Liver (tissue), 9 donors: ENCODE data around the gene SMARCC1. TPM values are rescaled to one million over a fixed set of nuclear protein-coding genes. Genes with fewer than 3 reads are reported as not detected.

Experiments used
- DNase-seq: peaks from one replicate; pipeline ENCODE4 v3.0.0-alpha.2; 2017; ENCODE audit warnings: low spot score
- H3K27ac ChIP-seq, 2 donors: one replicate each; pipeline ENCODE4 v1.7.0; 2013; ENCODE audit warnings: inconsistent platforms in 2 of 2, low read length in 2 of 2, control low read depth in 1 of 2, low read depth in 1 of 2, mild to moderate bottlenecking in 1 of 2
- H3K27me3 ChIP-seq, 4 donors: one replicate each; pipeline versions ENCODE4 v1.6.1 to v1.7.0; 2013; ENCODE audit warnings: low read length in 3 of 4, inconsistent platforms in 1 of 4, mild to moderate bottlenecking in 1 of 4, moderate library complexity in 1 of 4; ENCODE audit not compliant: control insufficient read depth in 4 of 4, insufficient read depth in 4 of 4
- H3K36me3 ChIP-seq, 4 donors: one replicate each; pipeline versions ENCODE4 v1.6.1 to v1.7.0; 2013; ENCODE audit warnings: low read length in 3 of 4, mild to moderate bottlenecking in 3 of 4, low read depth in 1 of 4, moderate library complexity in 1 of 4; ENCODE audit not compliant: control insufficient read depth in 4 of 4, insufficient read depth in 3 of 4
- H3K4me1 ChIP-seq, 4 donors: one replicate each; pipeline versions ENCODE4 v1.6.1 to v1.7.0; 2013; ENCODE audit warnings: low read length in 3 of 4, mild to moderate bottlenecking in 3 of 4, moderate library complexity in 1 of 4; ENCODE audit not compliant: control insufficient read depth in 4 of 4, insufficient read depth in 4 of 4
- H3K4me3 ChIP-seq, 3 donors: one replicate each; pipeline versions ENCODE4 v1.6.1 to v1.7.0; 2013; ENCODE audit warnings: low read length in 3 of 3, control low read depth in 1 of 3, low read depth in 1 of 3, mild to moderate bottlenecking in 1 of 3
- H3K9ac ChIP-seq, 2 donors: one replicate each; pipeline ENCODE4 v1.7.0; 2013; ENCODE audit warnings: low read length in 2 of 2, mild to moderate bottlenecking in 2 of 2, moderate library complexity in 2 of 2, control low read depth in 1 of 2, low read depth in 1 of 2
- H3K9me3 ChIP-seq, 4 donors: one replicate each; pipeline versions ENCODE4 v1.6.1 to v1.7.0; 2013; ENCODE audit warnings: low read length in 3 of 4; ENCODE audit not compliant: control insufficient read depth in 4 of 4
- EGR1 ChIP-seq, 2 donors: IDR thresholded peaks; 2 replicates each; pipeline ENCODE4 v1.6.1; 2016 to 2018; ENCODE audit warnings: antibody characterized with exemption in 2 of 2, low read depth in 2 of 2
- GABPA ChIP-seq, 2 donors: IDR thresholded peaks in 1 of 2; conservative IDR thresholded peaks in 1 of 2; 2 replicates each; pipeline ENCODE4 v1.6.1; 2016; ENCODE audit warnings: antibody characterized with exemption in 2 of 2, mild to moderate bottlenecking in 1 of 2, moderate library complexity in 1 of 2
- HNF4A ChIP-seq, 2 donors: conservative IDR thresholded peaks; 2 replicates each; pipeline ENCODE4 v1.6.1; 2016; ENCODE audit warnings: antibody characterized with exemption in 2 of 2, mild to moderate bottlenecking in 2 of 2
- HNF4G ChIP-seq: IDR thresholded peaks from 2 replicates; pipeline ENCODE4 v1.6.1; 2016; ENCODE audit warnings: antibody characterized with exemption
- JUND ChIP-seq, 2 donors: IDR thresholded peaks; 2 replicates each; pipeline ENCODE4 v1.6.1; 2016; ENCODE audit warnings: antibody characterized with exemption in 2 of 2
- NR2F2 ChIP-seq: IDR thresholded peaks from 2 replicates; pipeline ENCODE4 v1.6.1; 2016; ENCODE audit warnings: antibody characterized with exemption
- RAD21 ChIP-seq, 2 donors: IDR thresholded peaks; 2 replicates each; pipeline ENCODE4 v1.6.1; 2016; ENCODE audit warnings: antibody characterized with exemption in 2 of 2, mild to moderate bottlenecking in 2 of 2
- RXRA ChIP-seq, 2 donors: IDR thresholded peaks; 2 replicates each; pipeline ENCODE4 v1.6.1; 2017 to 2018; ENCODE audit warnings: antibody characterized with exemption in 2 of 2, mild to moderate bottlenecking in 1 of 2
- SP1 ChIP-seq: IDR thresholded peaks from 2 replicates; pipeline ENCODE4 v1.6.1; 2018; ENCODE audit warnings: antibody characterized with exemption, mild to moderate bottlenecking
- TAF1 ChIP-seq: conservative IDR thresholded peaks from 2 replicates; pipeline ENCODE4 v1.6.1; 2016; ENCODE audit warnings: antibody characterized with exemption, mild to moderate bottlenecking
- YY1 ChIP-seq: IDR thresholded peaks from 2 replicates; pipeline ENCODE4 v1.6.1; 2016; ENCODE audit warnings: antibody characterized with exemption, mild to moderate bottlenecking
- WGBS: extraction: QIAGEN DNeasy Blood & Tissue Kit; methylation state at CpG from one replicate; pipeline ENCODE4 v1.1.7; 2013; 5-methylcytosine and 5-hydroxymethylcytosine counted together
- polyA plus RNA-seq, 2 donors: library from polyadenylated mRNA; stranded (reverse) in 1 of 2; unstranded in 1 of 2; fragments of 200-250 nt in 1 of 2; fragments of >200 nt in 1 of 2; fragmentation: Nextera tagmentation in 1 of 2; extraction: Ambion mirVana in 1 of 2; gene quantifications; one replicate each; pipeline versions ENCODE4 v1.2.1 to v1.2.3, GENCODE V29; 2013 to 2015
- total RNA-seq, 2 donors: library from RNA; depleted of rRNA; stranded (reverse); fragments of >200 nt; gene quantifications; one replicate each; pipeline ENCODE4 v1.2.3, GENCODE V29; 2014
- TF ChIP-seq, protein P1 (sequence below): IDR thresholded peaks from 2 replicates; pipeline ENCODE4 v1.6.1; 2016; ENCODE audit warnings: antibody characterized with exemption
- TF ChIP-seq, protein P2 (sequence below): IDR thresholded peaks from 2 replicates; pipeline ENCODE4 v1.6.1; 2016; ENCODE audit warnings: antibody characterized with exemption, mild to moderate bottlenecking
- TF ChIP-seq, protein P3 (sequence below): IDR thresholded peaks from 2 replicates; pipeline ENCODE4 v1.6.1; 2016; ENCODE audit warnings: antibody characterized with exemption
- TF ChIP-seq, protein P4 (sequence below): IDR thresholded peaks from 2 replicates; pipeline ENCODE4 v1.6.1; 2016; ENCODE audit warnings: antibody characterized with exemption
- TF ChIP-seq, protein P5 (sequence below): fragments of 150-350 bp; IDR thresholded peaks from 2 replicates; pipeline ENCODE4 v1.5.1; 2017; ENCODE audit warnings: improper control_type of control experiment, low read depth, low read length; ENCODE audit not compliant: missing input control
- donor health status: healthy.
- donor health status: healthy.
- donor health status: healthy.
- donor health status: healthy.
- donor health status: healthy.

Gene SMARCC1
- total and polyA plus RNA-seq, 4 donors, result 6.6 to 19.8 (median 12.6) TPM

DNA sequence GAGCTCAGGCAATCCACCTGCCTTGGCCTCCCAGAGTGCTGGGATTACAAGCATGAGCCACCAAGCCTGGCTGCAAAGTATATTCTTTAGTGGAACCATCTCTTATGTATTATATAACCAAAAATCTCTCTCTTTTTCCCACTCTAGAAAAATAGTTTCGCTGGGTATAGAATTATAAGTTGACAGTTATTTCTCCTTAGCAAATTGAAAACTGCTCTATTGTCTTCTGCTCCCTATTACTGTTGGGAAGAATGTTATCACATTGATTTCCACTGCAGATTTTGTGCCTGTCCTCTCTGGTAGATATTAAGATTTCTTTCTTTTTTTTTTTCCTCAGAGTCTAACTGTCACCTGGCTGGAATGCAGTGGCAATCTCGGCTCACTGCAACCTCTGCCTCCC, 11.0 kb upstream of the SMARCC1 start:
- Histone ChIP-seq H3K9ac (no peak overlapping the region), H3K9me3 (no peaks in the 10 kb centered on the region), H3K27me3 (no peaks in the 10 kb centered on the region), H3K27ac (no peak overlapping the region), H3K36me3 (no peaks in the 10 kb centered on the region), H3K4me3 (no peak overlapping the region), H3K4me1 (peaks cover 0 to 2% (median 0%) of the 10 kb centered on the region in 4 donors)
- no peak for DNase-seq
- TF ChIP-seq NR2F2 (no peak), GABPA (IDR thresholded peaks at IDR 0.05 in 1 of 2, conservative IDR thresholded peaks at IDR 0.05 in 1 of 2) (no peak), YY1 (no peak), JUND (IDR thresholded peaks at IDR 0.05) (no peak), EGR1 (IDR thresholded peaks at IDR 0.05; ENCODE audit: low read depth in 2 of 2) (no peak)
- TF ChIP-seq, protein P1, sequence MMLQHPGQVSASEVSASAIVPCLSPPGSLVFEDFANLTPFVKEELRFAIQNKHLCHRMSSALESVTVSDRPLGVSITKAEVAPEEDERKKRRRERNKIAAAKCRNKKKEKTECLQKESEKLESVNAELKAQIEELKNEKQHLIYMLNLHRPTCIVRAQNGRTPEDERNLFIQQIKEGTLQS, result no peak
- TF ChIP-seq, protein P2, sequence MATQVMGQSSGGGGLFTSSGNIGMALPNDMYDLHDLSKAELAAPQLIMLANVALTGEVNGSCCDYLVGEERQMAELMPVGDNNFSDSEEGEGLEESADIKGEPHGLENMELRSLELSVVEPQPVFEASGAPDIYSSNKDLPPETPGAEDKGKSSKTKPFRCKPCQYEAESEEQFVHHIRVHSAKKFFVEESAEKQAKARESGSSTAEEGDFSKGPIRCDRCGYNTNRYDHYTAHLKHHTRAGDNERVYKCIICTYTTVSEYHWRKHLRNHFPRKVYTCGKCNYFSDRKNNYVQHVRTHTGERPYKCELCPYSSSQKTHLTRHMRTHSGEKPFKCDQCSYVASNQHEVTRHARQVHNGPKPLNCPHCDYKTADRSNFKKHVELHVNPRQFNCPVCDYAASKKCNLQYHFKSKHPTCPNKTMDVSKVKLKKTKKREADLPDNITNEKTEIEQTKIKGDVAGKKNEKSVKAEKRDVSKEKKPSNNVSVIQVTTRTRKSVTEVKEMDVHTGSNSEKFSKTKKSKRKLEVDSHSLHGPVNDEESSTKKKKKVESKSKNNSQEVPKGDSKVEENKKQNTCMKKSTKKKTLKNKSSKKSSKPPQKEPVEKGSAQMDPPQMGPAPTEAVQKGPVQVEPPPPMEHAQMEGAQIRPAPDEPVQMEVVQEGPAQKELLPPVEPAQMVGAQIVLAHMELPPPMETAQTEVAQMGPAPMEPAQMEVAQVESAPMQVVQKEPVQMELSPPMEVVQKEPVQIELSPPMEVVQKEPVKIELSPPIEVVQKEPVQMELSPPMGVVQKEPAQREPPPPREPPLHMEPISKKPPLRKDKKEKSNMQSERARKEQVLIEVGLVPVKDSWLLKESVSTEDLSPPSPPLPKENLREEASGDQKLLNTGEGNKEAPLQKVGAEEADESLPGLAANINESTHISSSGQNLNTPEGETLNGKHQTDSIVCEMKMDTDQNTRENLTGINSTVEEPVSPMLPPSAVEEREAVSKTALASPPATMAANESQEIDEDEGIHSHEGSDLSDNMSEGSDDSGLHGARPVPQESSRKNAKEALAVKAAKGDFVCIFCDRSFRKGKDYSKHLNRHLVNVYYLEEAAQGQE, result no peak
- TF ChIP-seq, protein P3, sequence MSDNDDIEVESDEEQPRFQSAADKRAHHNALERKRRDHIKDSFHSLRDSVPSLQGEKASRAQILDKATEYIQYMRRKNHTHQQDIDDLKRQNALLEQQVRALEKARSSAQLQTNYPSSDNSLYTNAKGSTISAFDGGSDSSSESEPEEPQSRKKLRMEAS, result no peak
- 97% methylated on average over 2 of the region's 2 CpGs for WGBS

DNA sequence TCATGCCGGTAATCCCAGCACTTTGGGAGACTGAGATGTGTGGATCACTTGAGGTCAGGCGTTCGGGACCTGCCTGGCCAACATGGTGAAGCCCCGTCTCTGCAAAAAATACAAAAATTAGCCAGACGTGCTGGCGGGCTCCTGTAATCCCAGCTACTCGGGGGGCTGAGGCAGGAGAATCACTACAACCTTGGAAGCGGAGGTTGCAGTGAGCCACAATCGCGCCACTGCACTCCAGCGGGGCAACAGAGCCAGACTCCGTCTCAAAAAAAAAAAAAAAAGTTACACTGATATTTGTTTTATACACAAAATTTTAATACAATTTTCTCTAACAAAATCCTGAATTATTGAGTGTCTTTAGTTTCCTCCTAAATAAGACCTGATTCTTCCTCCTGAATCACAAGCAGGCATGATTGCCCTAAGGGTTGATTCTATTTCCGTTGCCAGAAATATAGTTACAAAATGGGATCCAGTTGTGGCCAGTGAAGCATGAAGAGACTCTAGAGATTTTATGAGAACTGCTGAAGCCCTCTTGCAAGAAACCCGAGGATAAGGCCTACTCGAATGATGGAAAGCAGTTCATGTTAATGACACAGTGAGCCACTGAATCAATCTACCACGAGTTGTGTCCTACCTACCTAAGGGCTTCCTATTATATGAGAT, 9.6 kb upstream of the SMARCC1 start:
- TF ChIP-seq, protein P3, result no peak
- TF ChIP-seq, protein P2, result no peak
- TF ChIP-seq SP1 (no peak), HNF4A (conservative IDR thresholded peaks at IDR 0.05) (no peak), GABPA (IDR thresholded peaks at IDR 0.05 in 1 of 2, conservative IDR thresholded peaks at IDR 0.05 in 1 of 2) (no peak), EGR1 (IDR thresholded peaks at IDR 0.05; ENCODE audit: low read depth in 2 of 2) (no peak), RXRA (IDR thresholded peaks at IDR 0.05) (no peak), HNF4G (no peak), JUND (IDR thresholded peaks at IDR 0.05) (no peak), RAD21 (IDR thresholded peaks at IDR 0.05) (no peak), TAF1 (no peak)
- TF ChIP-seq, protein P4, sequence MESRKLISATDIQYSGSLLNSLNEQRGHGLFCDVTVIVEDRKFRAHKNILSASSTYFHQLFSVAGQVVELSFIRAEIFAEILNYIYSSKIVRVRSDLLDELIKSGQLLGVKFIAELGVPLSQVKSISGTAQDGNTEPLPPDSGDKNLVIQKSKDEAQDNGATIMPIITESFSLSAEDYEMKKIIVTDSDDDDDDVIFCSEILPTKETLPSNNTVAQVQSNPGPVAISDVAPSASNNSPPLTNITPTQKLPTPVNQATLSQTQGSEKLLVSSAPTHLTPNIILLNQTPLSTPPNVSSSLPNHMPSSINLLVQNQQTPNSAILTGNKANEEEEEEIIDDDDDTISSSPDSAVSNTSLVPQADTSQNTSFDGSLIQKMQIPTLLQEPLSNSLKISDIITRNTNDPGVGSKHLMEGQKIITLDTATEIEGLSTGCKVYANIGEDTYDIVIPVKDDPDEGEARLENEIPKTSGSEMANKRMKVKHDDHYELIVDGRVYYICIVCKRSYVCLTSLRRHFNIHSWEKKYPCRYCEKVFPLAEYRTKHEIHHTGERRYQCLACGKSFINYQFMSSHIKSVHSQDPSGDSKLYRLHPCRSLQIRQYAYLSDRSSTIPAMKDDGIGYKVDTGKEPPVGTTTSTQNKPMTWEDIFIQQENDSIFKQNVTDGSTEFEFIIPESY, result no peak
- TF ChIP-seq, protein P1, result no peak
- TF ChIP-seq, protein P5, sequence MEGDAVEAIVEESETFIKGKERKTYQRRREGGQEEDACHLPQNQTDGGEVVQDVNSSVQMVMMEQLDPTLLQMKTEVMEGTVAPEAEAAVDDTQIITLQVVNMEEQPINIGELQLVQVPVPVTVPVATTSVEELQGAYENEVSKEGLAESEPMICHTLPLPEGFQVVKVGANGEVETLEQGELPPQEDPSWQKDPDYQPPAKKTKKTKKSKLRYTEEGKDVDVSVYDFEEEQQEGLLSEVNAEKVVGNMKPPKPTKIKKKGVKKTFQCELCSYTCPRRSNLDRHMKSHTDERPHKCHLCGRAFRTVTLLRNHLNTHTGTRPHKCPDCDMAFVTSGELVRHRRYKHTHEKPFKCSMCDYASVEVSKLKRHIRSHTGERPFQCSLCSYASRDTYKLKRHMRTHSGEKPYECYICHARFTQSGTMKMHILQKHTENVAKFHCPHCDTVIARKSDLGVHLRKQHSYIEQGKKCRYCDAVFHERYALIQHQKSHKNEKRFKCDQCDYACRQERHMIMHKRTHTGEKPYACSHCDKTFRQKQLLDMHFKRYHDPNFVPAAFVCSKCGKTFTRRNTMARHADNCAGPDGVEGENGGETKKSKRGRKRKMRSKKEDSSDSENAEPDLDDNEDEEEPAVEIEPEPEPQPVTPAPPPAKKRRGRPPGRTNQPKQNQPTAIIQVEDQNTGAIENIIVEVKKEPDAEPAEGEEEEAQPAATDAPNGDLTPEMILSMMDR, result no peak
- WGBS, result 96% methylated on average over 16 of the region's 16 CpGs
- no peaks in the 10 kb centered on the region for H3K27me3 ChIP-seq
- H3K9me3 ChIP-seq, result no peaks in the 10 kb centered on the region
- no peak overlapping the region for H3K4me3 ChIP-seq
- no peak for DNase-seq
- H3K36me3 ChIP-seq, result no peaks in the 10 kb centered on the region
- H3K9ac ChIP-seq, result no peak overlapping the region
- H3K4me1 ChIP-seq, result peaks cover 0 to 2% (median 0%) of the 10 kb centered on the region in 4 donors
- H3K27ac ChIP-seq, result no peak overlapping the region
